Brain microvascular endothelial cell (primary cell): ENCODE measurements around the gene TAOK2.

ENCODE experiments used
- DNase-seq: peaks from one replicate; pipeline ENCODE4 v3.0.0-alpha.2; 2020
- H3K27ac ChIP-seq: fragments of 250-450 bp; sonication (Bioruptor Pico); 2 replicates; pipeline ENCODE4 v1.5.1; 2020; ENCODE audit warnings: mild to moderate bottlenecking, moderate library complexity
- H3K27me3 ChIP-seq: fragments of 250-450 bp; sonication (Bioruptor Pico); replicated peaks from 2 replicates; pipeline ENCODE4 v1.5.1; 2020; ENCODE audit warnings: mild to moderate bottlenecking
- H3K36me3 ChIP-seq: fragments of 250-450 bp; sonication (Bioruptor Pico); replicated peaks from 2 replicates; pipeline ENCODE4 v1.5.1; 2020; ENCODE audit warnings: mild to moderate bottlenecking
- H3K4me3 ChIP-seq: 2 replicates; pipeline ENCODE4 v1.5.1; 2011; ENCODE audit warnings: low read depth, mild to moderate bottlenecking, control low read depth, low read length, moderate library complexity
- CTCF ChIP-seq: IDR thresholded peaks from 2 replicates; pipeline ENCODE4 v1.5.1; 2011; ENCODE audit warnings: low read depth, mild to moderate bottlenecking, moderate library complexity, low read length, control low read depth, inconsistent platforms; ENCODE audit errors: missing control alignments
- in situ Hi-C: cut with HindIII; loops from 2 replicates; pipeline ENCODE4 v1.10.0; 2017; ENCODE audit warnings: low sequenced_read_pairs, low pct_ligation_motif_present

TAOK2 gene

GRCh38 chr16:29996766-29997250, 23.1 kb downstream of the TAOK2 start:
- Histone ChIP-seq H3K4me3 (peak overlapping the region; percentile 97), H3K36me3 (peaks cover 16% of the 10 kb centered on the region), H3K27me3 (no peaks in the 10 kb centered on the region), H3K27ac (no peak overlapping the region)
- DNase-seq, result no peak
- no peak for TF ChIP-seq CTCF
- in situ Hi-C loops, result no loop called here

- DNase-seq, result no peak
- in situ Hi-C loops, result no loop called here
- TF ChIP-seq CTCF, result no peak
- Histone ChIP-seq H3K36me3 (no peaks in the 10 kb centered on the region), H3K4me3 (no peak overlapping the region), H3K27me3 (no peaks in the 10 kb centered on the region), H3K27ac (no peak overlapping the region)
These were observed 25.9 kb downstream of the TAOK2 start for GRCh38 chr16:29999605-30000004.

GRCh38 chr16:30000735-30001631, 27.3 kb downstream of the TAOK2 start:
- DNase-seq, result no peak
- Histone ChIP-seq H3K27ac (no peak overlapping the region), H3K27me3 (no peaks in the 10 kb centered on the region), H3K4me3 (no peak overlapping the region), H3K36me3 (no peaks in the 10 kb centered on the region)
- TF ChIP-seq CTCF, result peak; percentile 38
- in situ Hi-C loops, result no loop called here

- no peak for TF ChIP-seq CTCF
These were observed 29.1 kb downstream of the TAOK2 start for GRCh38 chr16:30002614-30003346.

GRCh38 chr16:30003670-30004423, 30.2 kb downstream of the TAOK2 start:
- Histone ChIP-seq H3K36me3 (no peaks in the 10 kb centered on the region), H3K27me3 (no peaks in the 10 kb centered on the region), H3K27ac (no peak overlapping the region), H3K4me3 (no peak overlapping the region)
- in situ Hi-C loops, result no loop called here
- TF ChIP-seq CTCF, result no peak
- DNase-seq, result no peak

More at GRCh38 chr16:30002614-30003346, 29.1 kb downstream of the TAOK2 start:
- Histone ChIP-seq H3K27me3 (no peaks in the 10 kb centered on the region), H3K36me3 (no peaks in the 10 kb centered on the region), H3K4me3 (no peak overlapping the region), H3K27ac (no peak overlapping the region)
- DNase-seq, result no peak
- in situ Hi-C loops, result no loop called here
